ENCODE data around the gene RCAN2. TPM values are rescaled to one million over a fixed set of nuclear protein-coding genes. Genes with fewer than 3 reads are reported as not detected.

RCAN2 gene
- total RNA-seq, 1 experiment from 2014 or later, result 3.7 TPM

DNA sequence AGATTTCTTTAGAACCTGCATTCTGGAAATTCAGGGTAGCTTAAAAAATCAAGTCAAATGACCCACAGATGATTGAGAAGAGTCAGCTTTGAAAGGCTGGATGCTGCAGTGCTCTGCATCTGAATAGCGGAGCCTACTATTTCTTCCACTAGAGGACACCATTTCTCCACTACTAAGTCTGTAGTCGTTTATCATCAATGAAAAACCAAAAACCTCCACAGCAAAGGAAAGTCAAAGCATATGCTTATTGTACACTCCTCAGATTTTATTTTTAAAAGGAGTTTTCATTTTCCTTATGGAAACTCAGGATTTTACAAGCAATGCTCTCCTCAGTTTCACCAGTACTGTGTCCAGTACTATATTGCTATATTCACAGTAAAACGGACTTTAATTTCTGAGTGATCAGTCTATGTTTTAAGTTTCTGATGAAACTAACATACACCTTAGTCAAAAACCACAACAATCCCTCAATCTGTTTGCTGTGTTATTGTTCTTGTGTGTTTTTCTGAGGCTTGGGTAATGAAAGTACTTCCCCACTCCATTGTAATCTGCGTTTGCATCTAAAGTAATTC lies 269.9 kb downstream of the RCAN2 start:
- no peak overlapping the region for H3K4me3 Mint-ChIP-seq (ENCODE audit: low read depth, unreplicated experiment)
- H3K36me3 Mint-ChIP-seq (ENCODE audit: insufficient read depth, unreplicated experiment), result no peaks in the 10 kb centered on the region
- BruUV-seq (replicated peaks), result no TSS peak
- CTCF ChIA-PET, result interaction anchor here (0.7 to 3.6 kb wide), 5 partner anchors 130 to 191 kb away, joined by 3 to 45 read pairs (median 8); no protein-coding TSS in a partner anchor
- no peak overlapping the region for H3K27ac Mint-ChIP-seq (ENCODE audit: unreplicated experiment)
- peaks cover 20% of the 10 kb centered on the region for H3K27me3 Mint-ChIP-seq (ENCODE audit: unreplicated experiment)
- H3K4me1 Mint-ChIP-seq (ENCODE audit: low read depth, unreplicated experiment), result no peaks in the 10 kb centered on the region
- no peaks in the 10 kb centered on the region for H3K9me3 Mint-ChIP-seq (ENCODE audit: low read depth, unreplicated experiment)
- intact Hi-C loops (cut with micrococcal nuclease; ENCODE audit: unreplicated experiment), result loop anchor here (1.0 to 10.0 kb wide), 3 partner anchors 131 to 403 kb away; no protein-coding TSS in a partner anchor
- TF ChIP-seq, protein P1, sequence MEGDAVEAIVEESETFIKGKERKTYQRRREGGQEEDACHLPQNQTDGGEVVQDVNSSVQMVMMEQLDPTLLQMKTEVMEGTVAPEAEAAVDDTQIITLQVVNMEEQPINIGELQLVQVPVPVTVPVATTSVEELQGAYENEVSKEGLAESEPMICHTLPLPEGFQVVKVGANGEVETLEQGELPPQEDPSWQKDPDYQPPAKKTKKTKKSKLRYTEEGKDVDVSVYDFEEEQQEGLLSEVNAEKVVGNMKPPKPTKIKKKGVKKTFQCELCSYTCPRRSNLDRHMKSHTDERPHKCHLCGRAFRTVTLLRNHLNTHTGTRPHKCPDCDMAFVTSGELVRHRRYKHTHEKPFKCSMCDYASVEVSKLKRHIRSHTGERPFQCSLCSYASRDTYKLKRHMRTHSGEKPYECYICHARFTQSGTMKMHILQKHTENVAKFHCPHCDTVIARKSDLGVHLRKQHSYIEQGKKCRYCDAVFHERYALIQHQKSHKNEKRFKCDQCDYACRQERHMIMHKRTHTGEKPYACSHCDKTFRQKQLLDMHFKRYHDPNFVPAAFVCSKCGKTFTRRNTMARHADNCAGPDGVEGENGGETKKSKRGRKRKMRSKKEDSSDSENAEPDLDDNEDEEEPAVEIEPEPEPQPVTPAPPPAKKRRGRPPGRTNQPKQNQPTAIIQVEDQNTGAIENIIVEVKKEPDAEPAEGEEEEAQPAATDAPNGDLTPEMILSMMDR (IDR thresholded peaks at IDR 0.05; ENCODE audit: unreplicated experiment), result peak; percentile 60
- peak; percentile 9 for DNase-seq

DNA sequence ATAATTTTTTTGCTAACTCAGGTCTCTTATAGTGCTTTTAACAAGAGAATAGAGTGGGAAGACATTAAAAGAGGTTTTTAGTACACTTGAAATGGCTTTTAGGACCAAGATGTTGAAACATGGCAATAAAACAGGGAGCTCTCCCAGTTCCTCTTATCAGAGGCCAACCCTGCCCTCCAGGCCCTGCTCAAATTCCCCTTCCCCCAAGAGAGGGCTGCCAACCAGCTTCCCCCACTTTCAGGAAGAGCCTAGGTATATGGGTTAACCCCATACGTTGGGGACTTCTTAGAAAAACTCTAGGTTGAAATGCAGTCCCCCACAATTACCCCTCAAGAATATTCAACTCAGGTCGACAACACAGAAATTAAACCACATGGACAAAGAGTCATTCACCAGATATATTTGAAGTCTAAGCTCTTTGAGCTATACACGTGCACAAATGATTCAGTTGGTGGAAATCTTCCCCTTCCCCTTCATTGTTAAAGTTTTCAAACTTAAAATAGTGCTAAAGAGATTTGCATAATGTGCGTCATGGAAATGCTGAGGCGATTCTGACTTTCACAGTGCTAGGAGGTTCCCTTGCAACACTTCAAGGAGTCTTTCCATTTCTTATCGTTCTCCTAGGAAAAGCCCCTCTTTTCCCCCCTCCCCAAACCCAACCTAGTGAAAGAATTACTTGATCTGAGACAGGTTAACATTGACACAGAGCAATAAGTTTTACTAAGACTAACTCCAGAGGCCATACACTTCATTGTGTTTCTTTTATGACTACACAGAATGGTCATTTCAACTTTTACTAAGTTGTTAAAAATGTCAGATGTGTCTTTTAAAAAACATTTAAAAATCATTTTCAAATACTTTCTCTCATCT lies 270.7 kb downstream of the RCAN2 start:
- CTCF ChIA-PET, result interaction anchor here (0.7 to 3.6 kb wide), 5 partner anchors 129 to 192 kb away, joined by 3 to 45 read pairs (median 8); no protein-coding TSS in a partner anchor
- no peaks in the 10 kb centered on the region for H3K36me3 Mint-ChIP-seq (ENCODE audit: insufficient read depth, unreplicated experiment)
- no peak overlapping the region for H3K27ac Mint-ChIP-seq (ENCODE audit: unreplicated experiment)
- intact Hi-C loops (cut with micrococcal nuclease; ENCODE audit: unreplicated experiment), result loop anchor here (1.0 to 10.0 kb wide), 3 partner anchors 130 to 404 kb away; no protein-coding TSS in a partner anchor
- DNase-seq, result no peak
- H3K4me1 Mint-ChIP-seq (ENCODE audit: low read depth, unreplicated experiment), result no peaks in the 10 kb centered on the region
- H3K9me3 Mint-ChIP-seq (ENCODE audit: low read depth, unreplicated experiment), result no peaks in the 10 kb centered on the region
- TF ChIP-seq, protein P1 (IDR thresholded peaks at IDR 0.05; ENCODE audit: unreplicated experiment), result no peak
- no peak overlapping the region for H3K4me3 Mint-ChIP-seq (ENCODE audit: low read depth, unreplicated experiment)
- no TSS peak for BruUV-seq (replicated peaks)
- peaks cover 13% of the 10 kb centered on the region for H3K27me3 Mint-ChIP-seq (ENCODE audit: unreplicated experiment)

DNA sequence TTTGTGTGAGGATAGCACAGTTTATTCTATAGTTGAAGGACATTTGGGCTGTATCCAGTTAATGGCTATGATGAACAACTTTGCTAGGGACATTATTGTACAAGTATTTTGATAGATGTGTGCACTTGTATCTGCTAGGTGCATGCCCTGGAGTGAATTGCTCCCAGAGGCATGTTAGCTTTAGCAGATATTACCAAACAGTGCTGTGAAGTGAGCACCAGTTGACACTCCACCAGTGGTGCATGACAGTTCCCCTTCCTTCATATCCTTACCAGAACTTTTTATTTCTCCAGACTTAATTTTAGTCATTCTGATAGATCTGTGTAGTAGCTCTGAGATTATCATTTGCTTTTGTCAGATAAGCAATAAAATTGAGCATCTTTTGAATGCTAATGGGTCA lies 271.6 kb downstream of the RCAN2 start:
- TF ChIP-seq, protein P1 (IDR thresholded peaks at IDR 0.05; ENCODE audit: unreplicated experiment), result no peak
- CTCF ChIA-PET, result interaction anchor here (1.0 kb wide), 1 partner anchor 130 kb away, joined by 6 read pairs; no protein-coding TSS in a partner anchor
- Mint-ChIP-seq H3K9me3 (ENCODE audit: low read depth, unreplicated experiment) (no peaks in the 10 kb centered on the region), H3K4me3 (ENCODE audit: low read depth, unreplicated experiment) (no peak overlapping the region), H3K36me3 (ENCODE audit: insufficient read depth, unreplicated experiment) (no peaks in the 10 kb centered on the region), H3K4me1 (ENCODE audit: low read depth, unreplicated experiment) (no peaks in the 10 kb centered on the region), H3K27ac (ENCODE audit: unreplicated experiment) (no peak overlapping the region), H3K27me3 (ENCODE audit: unreplicated experiment) (peaks cover 21% of the 10 kb centered on the region)
- no peak for DNase-seq
- BruUV-seq (replicated peaks), result no TSS peak
- intact Hi-C loops (cut with micrococcal nuclease; ENCODE audit: unreplicated experiment), result loop anchor here (2.0 to 10.0 kb wide), 2 partner anchors 129 to 405 kb away; no protein-coding TSS in a partner anchor

DNA sequence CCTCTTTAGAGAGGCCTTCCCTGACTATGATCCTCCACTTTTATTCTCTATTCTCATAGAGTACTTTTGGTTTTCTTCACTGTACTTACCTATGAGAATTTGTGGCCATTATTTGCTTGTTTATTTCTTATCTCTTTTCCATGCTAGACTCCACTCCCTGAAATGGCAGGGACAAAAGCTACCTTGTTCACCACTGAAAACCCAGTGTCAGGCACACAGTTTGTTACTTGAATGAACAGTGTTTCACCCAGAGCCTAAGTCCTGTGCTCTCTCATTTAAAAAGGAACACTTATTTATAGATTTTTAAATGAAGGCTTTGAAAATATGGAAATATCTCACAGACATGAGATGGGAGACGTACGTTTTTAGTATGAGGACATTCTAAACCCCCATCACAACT lies 272.8 kb downstream of the RCAN2 start:
- H3K36me3 Mint-ChIP-seq (ENCODE audit: insufficient read depth, unreplicated experiment), result no peaks in the 10 kb centered on the region
- H3K4me1 Mint-ChIP-seq (ENCODE audit: low read depth, unreplicated experiment), result no peaks in the 10 kb centered on the region
- no TSS peak for BruUV-seq (replicated peaks)
- peaks cover 24% of the 10 kb centered on the region for H3K27me3 Mint-ChIP-seq (ENCODE audit: unreplicated experiment)
- intact Hi-C loops (cut with micrococcal nuclease; ENCODE audit: unreplicated experiment), result no loop called here
- no peak overlapping the region for H3K4me3 Mint-ChIP-seq (ENCODE audit: low read depth, unreplicated experiment)
- TF ChIP-seq, protein P1 (IDR thresholded peaks at IDR 0.05; ENCODE audit: unreplicated experiment), result no peak
- H3K9me3 Mint-ChIP-seq (ENCODE audit: low read depth, unreplicated experiment), result no peaks in the 10 kb centered on the region
- no peak overlapping the region for H3K27ac Mint-ChIP-seq (ENCODE audit: unreplicated experiment)
- DNase-seq, result no peak
- CTCF ChIA-PET, result interaction anchor here (1.0 to 1.8 kb wide), 2 partner anchors 128 to 192 kb away, joined by 5 to 6 read pairs; no protein-coding TSS in a partner anchor

Data from Calu3 (cell line).